Urothelium cell line (cell line): Measurements from ENCODE around the gene GNB1L.

Experiments used
- DNase-seq: peaks from one replicate; pipeline ENCODE4 v3.0.0; 2011; ENCODE audit warnings: low spot score, mixed read lengths
- FAIRE-seq: peaks from 2 replicates; lab custom pipeline; 2011; peaks lifted over from hg19 to GRCh38; lab: Jason Lieb, UNC

GNB1L gene

DNA sequence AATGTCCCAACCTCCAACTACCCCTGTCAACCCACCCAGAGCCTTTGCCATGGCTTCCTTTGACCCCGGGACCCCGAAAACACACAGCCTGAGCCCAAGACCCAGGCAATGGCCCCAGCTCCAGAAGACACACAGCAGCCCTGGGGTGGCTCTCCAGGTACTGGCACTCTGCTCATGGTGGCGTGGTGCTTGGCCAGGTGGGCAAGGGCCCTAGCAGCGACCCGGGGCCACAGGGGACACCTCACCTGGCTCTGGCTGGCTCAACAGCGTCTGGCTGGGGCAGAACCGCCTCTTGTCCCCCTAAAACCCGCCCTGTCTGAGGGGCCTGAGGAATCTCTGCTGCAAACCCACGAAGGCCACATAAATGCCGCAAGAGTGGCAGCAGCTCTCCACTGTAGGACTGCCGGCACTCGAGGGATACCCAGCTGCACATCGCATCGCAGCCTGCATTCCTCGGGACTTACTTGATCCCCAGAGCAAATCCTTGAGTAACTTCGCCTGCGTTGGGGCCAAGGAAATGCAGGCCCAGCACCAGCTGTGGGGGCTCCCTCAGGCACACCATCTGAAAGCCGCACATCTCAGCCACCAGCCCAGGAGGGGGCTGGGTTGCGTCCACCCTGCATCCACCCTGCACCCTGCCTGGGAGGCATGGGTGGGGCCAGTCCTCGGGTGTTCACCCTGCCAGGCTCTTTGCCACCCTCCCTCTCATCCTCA, 23.1 kb upstream of the GNB1L start:
- DNase-seq: no peak

DNA sequence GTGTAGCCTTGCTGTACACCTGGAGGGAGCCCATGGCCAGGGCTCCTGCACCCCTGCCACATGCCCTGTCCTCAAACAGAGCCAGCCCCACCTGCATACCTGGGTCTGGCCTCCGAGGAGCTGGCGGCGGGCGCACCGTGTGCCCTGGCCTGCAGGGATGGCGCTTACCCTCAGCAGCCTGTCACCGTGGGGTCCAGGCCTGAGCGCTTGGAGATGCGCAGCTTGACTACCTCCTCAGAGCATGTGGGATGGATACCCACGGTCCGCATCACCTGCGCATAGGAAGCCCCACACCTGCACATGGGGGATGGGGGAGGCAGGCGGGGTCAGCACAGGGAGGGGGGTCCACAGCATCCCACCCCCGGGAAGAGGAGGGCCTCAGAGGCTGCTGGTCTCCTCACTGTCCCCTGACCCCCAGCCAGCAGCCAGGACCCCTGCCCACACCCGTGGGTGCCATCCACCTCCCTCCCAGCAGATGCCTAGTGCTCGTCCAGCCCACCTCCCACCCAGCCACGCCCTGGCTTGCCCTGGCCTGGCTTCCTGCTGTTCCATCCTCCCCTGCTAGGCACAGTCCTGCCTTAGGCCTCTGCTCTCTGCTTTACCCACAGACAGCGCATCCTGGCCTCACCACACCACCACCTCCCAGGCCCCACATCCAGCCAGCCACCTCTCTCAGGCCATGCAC, 22.4 kb upstream of the GNB1L start:
- DNase-seq (no peak), FAIRE-seq (peak; percentile 53)

More for the DNA sequence above, 23.1 kb upstream of the GNB1L start:
- FAIRE-seq: no peak

DNA sequence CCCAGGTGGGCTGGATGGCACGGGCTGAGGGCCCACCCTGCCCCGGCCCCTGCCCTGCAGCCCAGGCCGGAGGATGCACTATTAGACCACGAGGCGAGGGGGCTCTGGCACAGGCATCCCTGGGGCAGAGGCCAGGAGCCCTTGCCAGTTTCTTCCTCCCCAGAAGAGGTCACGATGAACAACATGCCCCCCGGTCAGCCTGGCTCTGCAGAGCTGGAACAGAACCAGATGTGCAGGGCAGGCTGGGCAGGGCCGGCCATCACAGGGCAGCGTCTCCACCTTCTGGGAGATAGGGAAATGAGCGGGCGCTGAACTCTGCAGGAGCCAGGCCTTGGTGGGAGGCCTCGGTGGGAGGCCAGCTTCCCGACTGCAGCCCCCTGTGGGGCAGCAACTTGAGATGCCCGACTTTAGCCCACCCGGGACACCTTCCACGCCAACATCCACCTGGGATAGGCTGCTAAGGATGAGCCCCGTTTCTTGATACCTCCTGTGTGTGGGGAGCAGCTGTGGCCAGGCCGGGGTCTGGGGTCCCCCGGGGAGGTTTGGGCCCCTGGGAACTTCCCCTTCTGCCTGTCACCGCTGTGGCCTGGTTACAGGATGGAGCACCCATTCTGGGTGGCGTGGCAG, 21.8 kb upstream of the GNB1L start:
- DNase-seq (no peak), FAIRE-seq (no peak)

DNA sequence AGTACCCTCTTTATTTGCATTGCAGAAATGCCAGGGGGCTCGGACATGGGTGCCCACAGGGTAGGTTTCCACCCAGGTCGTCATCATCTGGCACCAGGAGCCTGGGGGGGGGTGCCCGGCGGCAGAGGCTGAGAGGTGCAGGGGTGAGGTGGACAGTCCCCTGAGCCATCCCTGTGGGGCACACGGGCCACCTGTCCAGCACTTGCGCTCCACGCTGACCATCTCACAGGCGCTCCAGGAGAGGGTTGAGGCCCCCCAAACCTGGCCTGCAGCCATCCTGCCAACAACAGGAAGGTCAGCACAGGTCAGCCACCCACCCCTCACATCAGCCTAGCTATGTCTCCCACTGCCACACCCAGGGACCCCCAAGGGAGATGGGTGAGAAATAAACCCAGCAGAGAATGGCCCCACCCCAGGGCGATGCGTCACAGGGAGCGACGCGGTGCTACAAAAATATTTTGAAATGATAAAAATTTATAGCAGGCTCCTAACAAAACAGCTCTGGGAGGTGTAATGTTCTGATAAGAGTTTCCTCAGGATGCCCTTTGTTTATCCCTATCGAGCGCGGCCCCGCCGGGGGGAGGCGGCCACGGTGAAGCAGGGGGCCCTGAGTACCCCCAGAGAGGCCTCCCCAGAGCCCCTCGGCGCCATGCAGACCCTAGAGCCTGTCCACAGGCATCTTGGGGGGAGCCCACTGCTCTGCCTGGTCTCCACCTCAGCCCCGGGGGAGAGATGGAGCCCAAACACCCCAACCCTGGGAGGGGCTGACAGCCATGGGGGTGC, 21.0 kb upstream of the GNB1L start:
- FAIRE-seq: peak; percentile 9
- DNase-seq: no peak

DNA sequence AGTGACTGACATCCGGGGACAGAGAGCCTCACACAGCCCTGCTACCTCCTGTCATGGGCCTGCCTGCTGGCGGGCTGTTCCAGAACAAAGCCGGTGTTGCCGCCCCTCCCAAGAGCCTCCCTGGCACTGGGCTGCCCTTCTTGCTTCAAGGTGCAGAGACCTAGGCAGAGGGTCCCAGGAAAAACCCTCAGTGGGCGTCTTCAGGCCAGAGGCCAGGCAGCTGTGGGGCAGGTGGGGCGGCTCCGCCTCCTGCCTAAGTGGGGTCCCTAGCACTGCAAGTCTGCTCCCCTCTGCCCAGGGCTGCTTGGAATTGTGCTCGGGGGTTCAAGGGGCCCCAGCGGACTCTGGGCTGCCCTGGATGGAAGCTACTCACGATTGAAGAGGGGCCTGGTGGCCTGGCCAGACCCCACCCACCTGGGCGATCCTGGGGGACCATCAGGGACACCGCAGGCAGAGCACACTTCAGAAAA, 20.4 kb upstream of the GNB1L start:
- FAIRE-seq (no peak), DNase-seq (no peak)

DNA sequence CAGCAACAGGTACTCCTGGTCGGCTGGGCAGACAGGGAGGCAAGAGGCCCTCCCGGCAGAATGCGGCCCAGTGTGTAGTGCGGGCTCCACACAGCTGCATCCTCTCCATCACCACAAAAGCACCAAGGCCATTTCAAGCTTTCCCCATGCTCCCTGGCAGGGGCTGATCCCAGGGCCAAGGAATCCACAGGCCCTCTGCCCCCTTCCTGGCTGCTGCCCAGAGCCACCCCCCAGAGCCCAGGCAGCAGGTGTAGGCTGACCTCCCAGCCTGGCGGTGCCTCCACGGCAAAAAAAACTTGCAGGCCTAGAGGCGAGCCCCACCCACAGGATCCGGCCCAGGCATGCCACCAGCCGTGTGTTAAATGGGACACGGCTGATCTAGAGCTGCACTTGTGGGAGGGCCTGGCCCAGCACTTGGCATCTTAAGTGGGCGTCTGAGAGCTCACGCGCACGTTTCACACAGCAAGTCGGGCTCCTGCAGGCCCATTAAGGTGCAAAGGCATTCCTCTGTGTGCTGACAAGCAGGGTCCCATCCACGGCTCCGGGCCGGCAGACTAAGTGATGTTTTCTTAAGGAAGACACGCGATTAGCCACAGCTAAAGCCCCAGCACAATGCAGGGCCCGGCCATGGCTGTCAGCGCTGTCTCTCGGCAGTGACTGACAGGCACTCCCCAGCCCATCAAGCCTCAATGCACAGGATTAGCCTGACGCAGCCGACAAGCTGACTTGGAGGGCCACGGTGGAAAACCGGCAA, 19.8 kb upstream of the GNB1L start:
- FAIRE-seq (peak; percentile 92), DNase-seq (no peak)

DNA sequence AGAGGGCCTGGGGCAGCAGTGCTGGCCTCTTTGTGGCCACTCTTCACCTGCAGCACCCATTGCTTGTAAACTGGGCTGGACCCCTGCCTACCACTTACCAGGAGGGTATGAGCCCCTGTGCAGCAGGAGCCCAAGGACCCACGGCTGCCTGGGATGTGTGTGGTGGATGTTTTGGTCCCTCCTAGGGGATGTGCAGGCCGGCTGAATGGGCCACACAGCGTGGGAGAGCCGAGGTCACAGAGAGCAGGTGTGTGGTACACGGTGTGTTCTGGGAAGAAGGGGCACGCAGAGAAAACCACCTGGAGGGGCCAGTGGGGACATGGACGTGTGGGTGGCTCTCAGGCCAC, 19.3 kb upstream of the GNB1L start:
- peak; percentile 76 for FAIRE-seq
- DNase-seq: no peak

DNA sequence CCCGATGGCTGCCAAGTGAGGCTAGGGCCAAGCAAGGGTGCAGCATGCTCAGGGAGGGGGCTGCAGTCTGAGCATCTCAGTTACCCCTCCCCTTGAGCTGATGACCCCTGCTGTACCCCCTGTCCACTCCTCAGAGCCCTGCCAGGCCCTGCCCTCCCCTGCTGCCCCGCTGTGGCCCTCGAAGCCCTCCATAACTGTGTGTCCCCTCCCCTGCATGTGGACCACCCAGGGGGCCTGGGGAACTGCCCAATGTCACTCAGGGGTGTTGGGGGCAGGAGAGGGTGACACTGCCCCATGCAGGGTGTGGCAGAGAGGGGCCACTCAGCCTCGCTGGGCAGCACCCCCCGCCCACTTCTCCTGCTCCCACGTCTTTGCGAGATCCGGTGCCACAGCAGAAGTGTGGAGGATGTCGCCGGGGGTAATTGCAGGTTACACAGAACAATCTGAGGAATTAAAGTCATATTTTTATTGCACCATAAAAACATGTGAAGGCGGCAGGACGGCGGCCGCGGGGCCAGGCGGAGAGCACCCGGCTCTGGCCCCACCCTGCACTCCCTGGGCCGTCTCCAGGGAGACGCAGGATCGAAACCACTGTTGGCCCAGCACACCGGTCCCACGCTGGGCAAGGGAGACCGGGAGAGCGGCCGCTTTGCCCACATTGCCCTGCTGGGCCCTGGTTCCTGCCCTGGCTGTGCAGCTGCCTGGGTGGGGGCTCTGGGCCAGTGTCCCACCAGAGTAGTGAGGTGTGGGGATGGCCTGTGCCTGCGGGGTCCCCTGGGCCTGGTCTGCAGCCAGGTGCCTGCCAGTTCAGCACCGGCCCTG, 18.7 kb upstream of the GNB1L start:
- DNase-seq (no peak), FAIRE-seq (peak; percentile 40)

DNA sequence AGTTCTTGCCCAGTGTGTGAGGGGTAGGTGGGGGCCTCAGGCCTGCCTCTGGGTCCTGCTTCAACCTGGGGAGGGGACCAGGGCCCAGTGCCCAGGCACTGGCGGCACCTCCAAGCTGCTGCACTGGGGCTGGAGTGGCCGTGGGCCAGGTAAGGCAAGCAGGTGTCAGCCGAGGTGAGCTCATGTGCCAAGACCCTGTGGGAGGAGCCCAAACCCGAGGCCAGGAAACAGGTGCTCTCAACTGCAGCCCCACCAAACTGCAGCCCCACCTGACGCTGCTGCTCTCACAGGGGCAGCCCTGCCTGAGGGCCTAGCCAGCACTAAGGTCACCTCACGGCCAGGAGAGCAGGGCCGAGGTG, 18.1 kb upstream of the GNB1L start:
- no peak for DNase-seq
- peak; percentile 9 for FAIRE-seq

DNA sequence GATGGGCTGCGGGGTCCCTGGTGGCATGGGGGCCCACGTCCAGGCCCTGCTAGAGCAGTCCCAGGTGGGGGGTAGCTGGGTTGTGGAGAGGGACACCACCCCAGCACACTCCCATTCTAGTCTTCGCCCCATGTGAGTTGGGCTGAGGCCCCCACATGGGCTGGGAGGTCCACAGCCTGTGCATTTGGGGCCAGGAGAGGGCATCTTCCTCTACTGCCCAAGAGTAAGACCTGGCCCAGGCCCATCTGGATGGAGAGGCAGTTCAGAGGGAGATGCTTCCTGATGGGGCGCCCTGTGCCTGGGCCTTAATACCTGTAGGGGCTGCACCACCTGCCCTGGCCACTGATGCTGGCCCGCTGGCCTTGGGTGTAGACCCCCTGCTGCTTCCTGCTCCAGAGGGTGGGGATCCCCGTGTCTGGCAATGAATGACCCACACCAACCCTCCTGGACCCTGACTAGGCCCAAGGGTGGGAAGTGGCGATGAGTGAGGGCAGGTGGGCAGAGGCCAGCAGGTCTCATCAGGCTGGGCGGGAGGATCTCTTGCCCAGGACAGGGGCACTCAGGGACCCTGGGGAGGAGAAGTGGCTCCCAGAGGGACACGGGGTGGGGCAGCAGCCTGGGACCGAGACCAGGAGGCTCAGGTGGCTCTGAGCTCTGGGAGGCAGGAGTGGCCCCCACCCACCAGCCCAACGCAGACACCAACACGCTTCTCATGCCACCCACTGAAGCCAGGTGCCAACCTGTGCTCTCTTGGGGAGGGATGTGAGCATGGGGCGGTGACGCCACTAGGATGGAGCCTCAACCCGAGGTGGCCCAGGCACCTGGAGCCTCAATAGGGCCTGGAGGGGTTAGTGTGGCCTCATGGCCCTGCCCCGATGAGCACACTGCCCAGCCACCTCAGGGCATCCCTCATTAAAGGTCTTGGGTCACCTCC, 17.4 kb upstream of the GNB1L start:
- FAIRE-seq: peak; percentile 86
- DNase-seq: no peak

DNA sequence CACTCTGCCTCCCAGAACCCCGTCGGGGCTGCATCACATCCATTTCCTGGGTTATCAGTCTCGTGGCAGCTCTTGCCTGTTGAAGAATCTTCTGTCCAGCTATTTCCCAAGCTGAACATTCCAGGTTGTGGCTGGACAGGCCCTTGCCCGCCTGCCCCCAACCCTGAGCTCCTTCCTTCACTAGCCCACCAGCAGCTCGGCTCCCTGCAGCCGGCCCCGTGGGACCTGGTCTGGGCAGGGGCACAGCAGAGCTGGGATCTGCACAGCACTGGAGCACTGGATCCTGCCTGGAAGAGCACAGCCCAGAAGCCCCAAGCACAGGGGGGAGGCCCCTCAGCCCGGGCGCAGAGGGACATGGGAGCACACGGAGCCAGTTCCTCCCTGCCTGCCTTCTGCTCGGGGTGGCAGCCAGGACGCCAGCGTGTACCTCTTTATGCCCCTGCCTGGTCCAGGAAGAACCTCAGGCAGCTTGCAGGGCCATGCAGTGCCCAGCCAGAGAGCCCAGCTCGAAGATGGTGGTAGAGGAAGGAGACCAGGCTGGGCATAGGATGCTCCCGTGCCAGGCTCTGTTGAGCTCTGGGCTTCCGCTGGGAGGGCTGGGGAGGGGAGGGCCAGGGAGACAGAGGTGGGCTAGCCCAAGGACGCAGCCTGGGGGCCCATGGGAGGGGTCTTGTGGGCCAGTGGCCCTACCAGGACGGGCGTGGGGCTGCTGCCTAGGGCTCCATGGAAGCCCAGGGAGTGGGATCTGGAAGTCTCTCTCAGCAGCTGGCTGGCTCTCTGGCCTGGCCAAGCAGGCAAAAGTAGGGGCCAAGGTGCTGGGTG, 16.6 kb upstream of the GNB1L start:
- no peak for DNase-seq
- peak; percentile 56 for FAIRE-seq

DNA sequence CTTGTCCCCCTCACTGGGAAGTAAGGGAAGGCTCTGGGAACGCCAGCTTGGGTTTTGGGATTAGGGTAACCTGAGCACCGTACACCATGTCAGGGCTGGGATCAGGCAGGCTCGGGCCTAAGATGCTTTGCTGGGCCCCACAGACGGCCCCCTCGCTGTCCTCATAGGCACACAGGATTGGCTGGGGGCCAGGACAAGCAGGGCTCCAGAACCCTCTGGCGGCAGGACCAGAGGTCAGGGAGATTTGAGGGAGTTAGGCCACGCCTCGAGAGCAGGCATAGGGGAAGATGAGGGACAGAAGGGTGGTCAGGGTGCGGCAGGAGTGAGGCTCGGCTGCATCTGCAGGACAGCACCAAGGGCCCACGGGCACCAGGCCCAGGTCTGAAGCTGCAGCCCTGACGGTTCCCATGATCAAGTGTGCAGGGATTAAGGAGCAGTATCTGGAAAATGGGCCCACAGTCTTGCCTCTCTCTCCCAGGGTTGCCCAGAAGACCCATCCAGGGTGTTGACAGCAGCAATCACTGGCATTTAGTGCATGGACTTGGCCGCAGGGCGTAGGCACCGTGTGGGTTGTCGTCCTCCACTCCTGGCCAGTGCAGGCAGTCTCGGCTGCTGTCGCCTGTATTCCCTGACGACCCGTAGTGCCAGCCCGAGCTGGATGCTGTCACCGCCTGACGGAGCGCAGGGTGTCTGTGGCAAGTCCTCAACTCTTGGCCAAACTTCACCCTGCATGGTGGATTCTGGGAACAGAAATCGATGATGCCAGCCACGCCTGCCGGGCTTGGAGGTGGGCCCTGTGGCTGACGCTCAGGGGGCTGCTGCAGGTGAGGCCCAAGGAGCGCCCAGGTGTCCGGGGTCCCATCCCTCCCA, 15.7 kb upstream of the GNB1L start:
- no peak for FAIRE-seq

DNA sequence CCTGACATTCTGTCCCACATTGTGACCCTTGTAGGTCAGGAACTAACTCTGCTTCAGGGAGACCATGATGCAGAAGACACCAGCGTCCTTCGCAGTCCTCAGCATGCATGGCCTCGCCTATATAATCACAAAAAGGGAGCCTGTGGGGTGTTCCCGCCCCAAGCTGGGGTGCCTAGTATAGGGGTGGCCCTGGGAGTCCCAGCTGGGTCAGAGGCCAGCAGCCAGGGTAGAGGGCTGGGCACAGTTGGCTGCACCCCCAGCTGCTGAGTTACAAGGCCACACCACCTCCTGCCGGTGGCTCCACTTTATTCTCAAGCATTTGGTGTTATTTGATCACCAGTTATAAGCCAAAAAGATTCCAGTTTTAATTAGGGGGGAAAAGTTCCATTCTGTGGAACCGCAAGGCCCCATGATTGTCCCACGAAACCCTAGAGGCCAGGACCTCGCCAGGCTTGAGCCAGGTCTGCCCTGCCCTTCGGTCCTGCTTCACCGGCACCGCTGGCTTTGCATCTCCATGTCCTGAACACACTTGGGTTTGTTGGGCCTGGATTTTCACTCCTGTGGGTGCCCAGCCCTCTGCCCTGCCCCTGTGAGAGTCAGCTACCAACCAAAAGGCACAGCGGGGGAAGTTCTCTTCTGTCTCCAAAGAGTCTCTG, 15.0 kb upstream of the GNB1L start:
- FAIRE-seq (peak; percentile 23), DNase-seq (no peak)

More for the DNA sequence above, 15.7 kb upstream of the GNB1L start:
- no peak for DNase-seq

DNA sequence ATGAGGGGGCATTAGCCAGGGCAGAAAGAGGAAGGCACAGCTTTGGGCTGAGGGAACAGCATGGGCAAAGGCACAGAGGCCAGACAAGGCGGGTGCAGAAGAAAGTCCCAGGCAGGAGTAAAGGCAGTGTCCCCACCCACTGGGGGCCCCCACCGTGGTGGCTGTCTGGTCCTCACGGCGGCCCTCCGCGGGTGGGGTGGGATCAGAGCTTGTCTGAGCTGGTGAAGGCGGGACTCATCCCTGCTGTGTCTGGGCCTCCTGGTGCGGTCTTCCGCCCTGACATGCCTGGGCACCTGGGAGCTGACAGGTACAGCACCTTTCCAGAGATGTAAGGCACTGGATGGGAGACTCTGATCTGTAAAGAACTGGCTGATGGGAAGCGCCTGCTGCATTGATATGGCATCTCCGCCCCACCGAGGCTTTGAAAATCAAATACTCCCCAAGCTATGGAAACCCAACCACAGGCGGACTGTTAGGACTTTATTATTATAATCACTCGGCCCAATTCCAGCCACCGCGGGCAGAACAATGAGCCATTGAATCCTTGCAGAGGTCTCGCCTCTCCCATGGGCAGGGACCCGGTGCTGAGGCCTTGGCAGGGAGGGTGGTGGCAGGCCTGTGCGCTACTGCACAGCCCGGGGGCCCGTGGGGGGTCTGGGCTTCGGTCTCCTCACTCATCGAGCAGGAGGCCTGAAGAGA, 14.2 kb upstream of the GNB1L start:
- DNase-seq (no peak), FAIRE-seq (no peak)

DNA sequence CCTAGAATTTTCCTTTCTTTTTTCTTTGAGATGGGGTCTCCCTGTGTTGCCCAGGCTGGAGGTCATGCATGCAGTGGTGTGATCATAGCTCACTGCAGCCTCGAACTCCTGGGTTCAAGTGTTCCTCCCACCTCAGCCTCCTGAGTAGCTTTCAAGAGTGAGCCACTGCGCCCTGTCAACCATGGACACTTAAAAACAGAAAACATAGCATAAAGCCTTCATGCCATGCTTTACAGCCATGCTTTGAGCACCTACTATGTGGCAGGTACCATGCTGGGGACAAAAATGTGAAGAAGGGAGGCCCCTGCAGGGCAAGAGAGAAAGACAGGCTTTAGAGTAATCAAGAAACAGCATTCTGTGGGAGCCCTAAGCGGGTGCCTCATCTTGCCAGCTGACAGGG, 13.7 kb upstream of the GNB1L start:
- FAIRE-seq (no peak), DNase-seq (no peak)

DNA sequence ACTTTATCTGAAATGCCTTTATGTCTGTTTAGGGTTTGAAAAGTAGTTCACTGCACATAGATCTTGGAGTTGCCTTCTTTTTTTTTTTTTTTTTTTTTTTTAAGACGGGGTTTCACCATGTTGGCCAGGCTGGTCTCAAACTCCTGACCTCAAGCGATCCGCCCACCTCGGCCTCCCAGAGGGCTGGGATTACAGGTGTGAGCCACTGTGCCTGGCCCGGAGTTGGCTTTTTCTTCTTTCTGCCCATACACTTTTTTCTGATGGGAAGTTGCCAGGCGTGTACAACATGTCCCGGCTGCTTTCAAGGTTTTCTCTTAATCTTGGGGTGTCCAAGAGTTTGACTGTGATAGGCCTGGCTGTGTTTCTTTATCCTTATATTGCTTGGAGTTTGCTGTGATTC, 12.9 kb upstream of the GNB1L start:
- no peak for FAIRE-seq
- no peak for DNase-seq
